ENCODE measurements around the gene ZFYVE27.

Gene ZFYVE27

GRCh38 chr10:97771055-97771891 is 34.3 kb downstream of the ZFYVE27 start (continued):
- no peak for TF ChIP-seq ZNF639 (tag by site-specific recombination; IDR thresholded peaks at IDR 0.05)

GRCh38 chr10:97771913-97772823 is 35.2 kb downstream of the ZFYVE27 start, which contains the start of gene SFRP5:
Gene SFRP5, minus strand, starts transcription at chr10:97771999. Its CDS starts 166 bp downstream, at chr10:97771833.
- H3K4me1 ChIP-seq (ENCODE audit: control insufficient read depth, insufficient read depth, low read length), result no peaks in the 10 kb centered on the region
- no peaks in the 10 kb centered on the region for H3K9me3 ChIP-seq (ENCODE audit: control insufficient read depth, insufficient read depth, low read depth, low read length)
- no peak within 1 kb of the TSS for H3K27ac ChIP-seq (ENCODE audit: extremely low read depth, low read depth, low read length)
- H3K36me3 ChIP-seq (ENCODE audit: control insufficient read depth in 2 of 2, insufficient read depth in 1 of 2, low read length in 2 of 2), result no peaks in the 10 kb centered on the region
- POLR2A ChIA-PET, result interaction anchor here (0.5 kb wide), 1 partner anchor 13 kb away, joined by 4 read pairs; no protein-coding TSS in a partner anchor
- CTCF ChIA-PET, result interaction anchor here (0.5 to 1.3 kb wide), 6 partner anchors 14 to 1837 kb away, joined by 3 to 7 read pairs (median 4); no protein-coding TSS in a partner anchor
- peak within 1 kb of the TSS; percentile 33 for H3K4me3 ChIP-seq (ENCODE audit: low read depth, low read length)
- TF ChIP-seq ZNF140 (tag by site-specific recombination; IDR thresholded peaks at IDR 0.05) (no peak), ZNF704 (tag by site-specific recombination; IDR thresholded peaks at IDR 0.05) (no peak), ZXDB (tag by site-specific recombination; IDR thresholded peaks at IDR 0.05) (no peak), ZIC2 (tag by site-specific recombination; IDR thresholded peaks at IDR 0.05) (peak; percentile 82), ZSCAN4 (tag by site-specific recombination; IDR thresholded peaks at IDR 0.05) (no peak), WT1 (tag by site-specific recombination; IDR thresholded peaks at IDR 0.05) (no peak), ZNF777 (tag by site-specific recombination; IDR thresholded peaks at IDR 0.05; ENCODE audit: borderline replicate concordance) (0 out of 2 replicates have a peak, but pooled peaks have one; percentile 22), ZNF394 (tag by site-specific recombination; IDR thresholded peaks at IDR 0.05; ENCODE audit: borderline replicate concordance) (no peak), KLF1 (tag by site-specific recombination; IDR thresholded peaks at IDR 0.05) (peak; percentile 51), ZNF24 (tag by site-specific recombination; IDR thresholded peaks at IDR 0.05) (no peak), ZNF610 (tag by site-specific recombination; IDR thresholded peaks at IDR 0.05; ENCODE audit: borderline replicate concordance) (no peak), ZNF76 (tag by site-specific recombination; IDR thresholded peaks at IDR 0.05; ENCODE audit: borderline replicate concordance, low read depth) (no peak), ZNF280C (tag by site-specific recombination; IDR thresholded peaks at IDR 0.05) (no peak), SP3 (tag by site-specific recombination; IDR thresholded peaks at IDR 0.05) (peak; percentile 50), ZNF701 (tag by site-specific recombination; IDR thresholded peaks at IDR 0.05) (no peak), GLI2 (tag by site-specific recombination; IDR thresholded peaks at IDR 0.05; ENCODE audit: borderline replicate concordance, low read depth) (no peak), PATZ1 (tag by site-specific recombination; IDR thresholded peaks at IDR 0.05) (no peak; the same call in 1 of the 2 replicates), RBAK (tag by site-specific recombination; IDR thresholded peaks at IDR 0.05) (no peak), ZBTB8A (tag by site-specific recombination; IDR thresholded peaks at IDR 0.05) (peak; percentile 77), ZNF214 (tag by site-specific recombination; IDR thresholded peaks at IDR 0.05; ENCODE audit: borderline replicate concordance) (no peak), HOXA7 (CRISPR knock-in tag; IDR thresholded peaks at IDR 0.05; ENCODE audit: borderline replicate concordance) (no peak), ZNF596 (tag by site-specific recombination; IDR thresholded peaks at IDR 0.05) (no peak), ZSCAN30 (tag by site-specific recombination; IDR thresholded peaks at IDR 0.05) (0 out of 2 replicates have a peak, but pooled peaks have one; percentile 19), ZNF211 (tag by site-specific recombination; IDR thresholded peaks at IDR 0.05; ENCODE audit: low read depth) (no peak), ZNF654 (tag by site-specific recombination; IDR thresholded peaks at IDR 0.05; ENCODE audit: low read depth) (no peak)

All from HEK293 (cell line).